Tibial nerve (tissue), 4 donors: ENCODE measurements around the gene FCHSD2. TPM values are rescaled to one million over a fixed set of nuclear protein-coding genes. Genes with fewer than 3 reads are reported as not detected.

Experiments used
- DNase-seq, 2 donors: peaks; one replicate each; pipeline ENCODE4 v3.0.0-alpha.2; 2019; ENCODE audit warnings: low spot score in 2 of 2
- H3K27ac ChIP-seq, 4 donors: fragments of 200-600 bp; sonication (generic) in 3 of 4; one replicate each; pipeline ENCODE4 v1.5.1; 2017 to 2019; ENCODE audit warnings: mild to moderate bottlenecking in 1 of 4
- H3K27me3 ChIP-seq, 2 donors: fragments of 200-600 bp; sonication (generic) in 1 of 2; one replicate each; pipeline versions ENCODE4 v1.5.1 to v1.6.0; 2017 to 2019
- H3K36me3 ChIP-seq, 3 donors: fragments of 200-600 bp; sonication (generic); one replicate each; pipeline ENCODE4 v1.5.1; 2018 to 2019
- H3K4me1 ChIP-seq, 4 donors: fragments of 200-600 bp; sonication (generic) in 3 of 4; one replicate each; pipeline ENCODE4 v1.5.1; 2017 to 2019
- H3K4me3 ChIP-seq, 4 donors: fragments of 200-600 bp; sonication (generic) in 3 of 4; one replicate each; pipeline ENCODE4 v1.5.1; 2017 to 2019; ENCODE audit warnings: mild to moderate bottlenecking in 1 of 4, moderate library complexity in 1 of 4
- H3K9me3 ChIP-seq, 4 donors: fragments of 200-600 bp; sonication (generic) in 3 of 4; one replicate each; pipeline ENCODE4 v1.5.1; 2017 to 2019
- EP300 ChIP-seq, 2 donors: sonication (generic); formaldehyde crosslinking; IDR thresholded peaks; one replicate each; pipeline ENCODE4 v1.6.1; 2017; ENCODE audit warnings: antibody characterized with exemption in 2 of 2, mild to moderate bottlenecking in 1 of 2
- POLR2A ChIP-seq, 2 donors: fragments of 450-650 bp; IDR thresholded peaks; one replicate each; pipeline ENCODE4 v1.6.1; 2017; ENCODE audit warnings: antibody characterized with exemption in 2 of 2, mild to moderate bottlenecking in 2 of 2, moderate library complexity in 2 of 2
- WGBS, 2 donors: methylation state at CpG; one replicate each; pipeline ENCODE4 v1.1.5; 2018; 5-methylcytosine and 5-hydroxymethylcytosine counted together
- total RNA-seq, 4 donors: library from RNA; depleted of rRNA; stranded (reverse); fragments of >200 nt; gene quantifications; one replicate each; pipeline ENCODE4 v1.1.0, GENCODE V29; 2016
- TF ChIP-seq, protein P1 (sequence below), 5 experiments: fragments of 200-600 bp in 3 of 5; fragments of 450-650 bp in 2 of 5; sonication (generic) in 3 of 5; IDR thresholded peaks; one replicate each; pipeline ENCODE4 v1.5.1; 2016 to 2019; ENCODE audit warnings: antibody characterized with exemption in 5 of 5, mild to moderate bottlenecking in 3 of 5, moderate library complexity in 2 of 5

FCHSD2 gene
- total RNA-seq, 4 donors from 2014 or later, result 19.5 to 29.1 (median 22.8) TPM

DNA sequence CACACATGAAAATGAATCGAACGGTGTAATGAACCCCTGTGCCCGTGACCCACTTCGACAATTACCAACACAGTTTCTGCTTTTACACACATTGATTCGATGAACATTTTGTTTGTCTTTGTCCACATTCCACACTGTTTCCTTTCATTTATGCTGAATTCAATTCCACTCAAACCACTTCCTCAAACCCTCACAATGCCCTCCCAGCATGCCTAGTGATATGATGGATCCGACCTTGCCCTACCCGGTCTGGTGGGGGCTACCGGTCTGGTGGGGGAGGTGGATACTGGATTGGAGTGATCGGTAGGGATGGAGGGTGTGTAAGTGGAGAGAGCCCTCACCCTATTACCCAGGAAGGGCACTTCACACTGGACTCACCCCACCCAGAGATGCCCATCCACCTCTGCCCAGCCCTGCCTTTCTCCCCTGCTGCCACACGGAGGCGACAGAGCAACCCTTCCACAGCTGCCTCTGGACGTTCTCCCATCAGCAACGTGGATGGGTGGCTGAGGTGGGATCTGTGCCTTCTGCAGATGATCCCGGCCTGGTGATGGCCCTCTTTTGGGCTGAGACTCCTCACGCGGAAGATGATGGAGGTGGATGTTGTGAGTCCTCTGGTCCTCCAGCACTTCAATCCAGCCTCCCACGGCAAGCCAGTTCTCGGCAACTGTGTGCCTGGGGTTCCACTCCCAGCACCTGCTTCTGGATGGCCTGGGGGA, 43.0 kb upstream of the FCHSD2 start:
- Histone ChIP-seq H3K27ac (no peak overlapping the region), H3K36me3 (no peaks in the 10 kb centered on the region), H3K4me1 (peaks cover 0 to 22% (median 3%) of the 10 kb centered on the region in 4 donors), H3K27me3 (no peaks in the 10 kb centered on the region), H3K4me3 (no peak overlapping the region), H3K9me3 (no peaks in the 10 kb centered on the region)
- WGBS, 2 donors, result 24 to 38% methylated on average over 13 to 18 of the region's 18 CpGs
- TF ChIP-seq, protein P1, sequence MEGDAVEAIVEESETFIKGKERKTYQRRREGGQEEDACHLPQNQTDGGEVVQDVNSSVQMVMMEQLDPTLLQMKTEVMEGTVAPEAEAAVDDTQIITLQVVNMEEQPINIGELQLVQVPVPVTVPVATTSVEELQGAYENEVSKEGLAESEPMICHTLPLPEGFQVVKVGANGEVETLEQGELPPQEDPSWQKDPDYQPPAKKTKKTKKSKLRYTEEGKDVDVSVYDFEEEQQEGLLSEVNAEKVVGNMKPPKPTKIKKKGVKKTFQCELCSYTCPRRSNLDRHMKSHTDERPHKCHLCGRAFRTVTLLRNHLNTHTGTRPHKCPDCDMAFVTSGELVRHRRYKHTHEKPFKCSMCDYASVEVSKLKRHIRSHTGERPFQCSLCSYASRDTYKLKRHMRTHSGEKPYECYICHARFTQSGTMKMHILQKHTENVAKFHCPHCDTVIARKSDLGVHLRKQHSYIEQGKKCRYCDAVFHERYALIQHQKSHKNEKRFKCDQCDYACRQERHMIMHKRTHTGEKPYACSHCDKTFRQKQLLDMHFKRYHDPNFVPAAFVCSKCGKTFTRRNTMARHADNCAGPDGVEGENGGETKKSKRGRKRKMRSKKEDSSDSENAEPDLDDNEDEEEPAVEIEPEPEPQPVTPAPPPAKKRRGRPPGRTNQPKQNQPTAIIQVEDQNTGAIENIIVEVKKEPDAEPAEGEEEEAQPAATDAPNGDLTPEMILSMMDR (IDR thresholded peaks at IDR 0.05), result peak; percentile 68 to 89 (median 87)
- no peak for TF ChIP-seq POLR2A (IDR thresholded peaks at IDR 0.05)
- peak in 1 of 2 donors; percentile 65 for DNase-seq

DNA sequence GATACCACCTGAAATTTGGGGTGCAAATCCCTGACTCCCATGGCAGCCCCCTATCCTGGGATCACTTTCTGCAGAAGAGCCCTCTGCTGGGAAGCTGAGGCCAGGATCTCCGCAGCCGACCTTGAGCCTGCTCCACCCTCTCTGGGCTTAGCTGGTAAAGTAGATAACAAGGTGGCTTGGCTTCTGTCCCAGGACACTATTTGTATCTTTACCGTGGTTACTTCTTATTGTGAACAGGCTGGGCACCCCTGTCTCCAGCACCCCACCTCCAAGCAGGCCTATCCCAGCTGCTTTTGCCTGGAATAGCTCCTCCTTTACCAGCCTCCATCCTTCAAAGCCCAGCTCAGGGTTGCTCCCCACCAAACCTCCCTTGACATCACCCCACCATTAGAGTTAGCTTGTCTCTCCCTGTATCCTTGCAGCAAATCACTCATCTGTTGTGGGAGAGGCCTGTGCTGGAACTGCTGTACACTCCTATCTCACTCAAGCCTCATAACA, 40.8 kb upstream of the FCHSD2 start:
- TF ChIP-seq POLR2A (IDR thresholded peaks at IDR 0.05) (no peak), EP300 (IDR thresholded peaks at IDR 0.05) (no peak)
- TF ChIP-seq, protein P1 (IDR thresholded peaks at IDR 0.05), result no peak
- Histone ChIP-seq H3K27ac (no peak overlapping the region), H3K36me3 (no peaks in the 10 kb centered on the region), H3K9me3 (no peaks in the 10 kb centered on the region), H3K4me1 (peaks cover 0 to 17% (median 3%) of the 10 kb centered on the region in 4 donors), H3K4me3 (no peak overlapping the region), H3K27me3 (no peaks in the 10 kb centered on the region)
- 60 to 68% methylated on average over 3 of the region's 3 CpGs for WGBS, 2 donors
- DNase-seq, result no peak

DNA sequence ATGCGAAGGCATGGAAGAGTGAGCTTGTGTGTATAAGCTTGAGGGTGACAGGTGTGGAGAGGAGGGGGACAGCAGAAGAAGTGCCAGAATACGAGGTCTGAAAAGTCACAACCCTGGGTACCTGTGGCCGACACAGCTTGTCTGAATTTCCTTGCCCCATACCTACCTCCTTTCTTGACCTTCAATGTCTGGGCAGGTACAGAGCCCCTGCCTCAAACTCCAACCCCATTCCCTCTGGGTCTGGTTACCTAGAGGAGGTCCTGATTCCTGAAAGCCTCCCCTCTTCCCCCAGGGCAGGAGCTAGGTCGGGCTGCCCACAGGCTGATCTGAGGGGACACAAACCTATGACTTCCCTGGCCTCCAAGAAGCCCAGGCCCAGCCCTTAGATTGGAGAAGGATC, 36.6 kb upstream of the FCHSD2 start:
- 75 to 100% methylated on average over 4 of the region's 4 CpGs for WGBS, 2 donors
- H3K36me3 ChIP-seq, result no peaks in the 10 kb centered on the region
- no peaks in the 10 kb centered on the region for H3K9me3 ChIP-seq
- no peaks in the 10 kb centered on the region for H3K27me3 ChIP-seq
- no peak overlapping the region for H3K27ac ChIP-seq
- H3K4me1 ChIP-seq, result peaks cover 0 to 28% (median 13%) of the 10 kb centered on the region in 4 donors
- DNase-seq, result no peak
- H3K4me3 ChIP-seq, result no peak overlapping the region
- TF ChIP-seq POLR2A (IDR thresholded peaks at IDR 0.05), result no peak
- TF ChIP-seq EP300 (IDR thresholded peaks at IDR 0.05), result no peak
- TF ChIP-seq, protein P1 (IDR thresholded peaks at IDR 0.05), result no peak

DNA sequence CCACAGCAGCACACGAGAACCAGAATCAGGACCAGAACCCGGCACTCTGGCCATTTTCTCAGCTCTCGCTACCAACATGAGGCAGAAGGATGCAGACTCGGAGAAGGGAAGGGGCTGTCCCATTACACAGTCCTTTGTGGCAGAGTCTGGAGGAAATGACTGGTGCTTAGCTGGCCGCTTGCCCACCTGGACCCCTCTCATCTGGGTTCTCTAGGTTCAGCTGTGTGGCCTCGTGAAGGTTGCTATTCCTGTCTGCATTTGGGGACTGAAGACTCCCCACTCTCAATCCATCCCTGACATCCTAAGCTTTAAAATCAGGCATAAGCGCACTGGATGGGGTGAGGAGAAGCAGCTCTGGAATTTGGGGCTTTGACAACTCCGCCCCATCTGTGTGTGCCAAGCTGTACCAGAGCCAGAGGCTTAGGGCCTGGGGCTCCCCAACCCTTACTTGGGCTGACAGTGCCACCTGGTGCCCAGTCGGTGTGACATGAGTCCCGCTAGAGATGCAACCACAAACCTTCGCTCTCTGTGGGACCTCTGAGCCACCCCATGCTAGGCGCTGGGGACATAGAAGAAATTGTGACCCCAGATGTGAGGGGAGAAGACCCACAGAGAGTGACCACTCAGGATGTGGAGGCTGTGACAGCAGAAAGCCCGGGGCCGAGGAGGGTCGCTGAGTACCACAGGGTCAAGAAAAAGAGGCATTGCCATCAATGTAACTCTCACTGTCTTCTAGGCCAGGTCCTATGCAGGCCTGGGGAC, 35.8 kb upstream of the FCHSD2 start:
- whole genome bisulfite sequencing, 2 donors, result 25 to 30% methylated on average over 9 to 11 of the region's 15 CpGs
- no peaks in the 10 kb centered on the region for H3K9me3 ChIP-seq
- peak in 1 of 2 donors; percentile 60 for TF ChIP-seq EP300 (IDR thresholded peaks at IDR 0.05)
- TF ChIP-seq, protein P1 (IDR thresholded peaks at IDR 0.05), result peak; percentile 67 to 95 (median 81)
- TF ChIP-seq POLR2A (IDR thresholded peaks at IDR 0.05), result no peak
- H3K4me3 ChIP-seq, result no peak overlapping the region
- DNase-seq, result peak; percentile 70 to 84
- no peaks in the 10 kb centered on the region for H3K36me3 ChIP-seq
- no peaks in the 10 kb centered on the region for H3K27me3 ChIP-seq
- H3K27ac ChIP-seq, result peak overlapping the region; percentile 38 to 79 (median 60)
- H3K4me1 ChIP-seq, result peaks cover 0 to 35% (median 14%) of the 10 kb centered on the region in 4 donors

DNA sequence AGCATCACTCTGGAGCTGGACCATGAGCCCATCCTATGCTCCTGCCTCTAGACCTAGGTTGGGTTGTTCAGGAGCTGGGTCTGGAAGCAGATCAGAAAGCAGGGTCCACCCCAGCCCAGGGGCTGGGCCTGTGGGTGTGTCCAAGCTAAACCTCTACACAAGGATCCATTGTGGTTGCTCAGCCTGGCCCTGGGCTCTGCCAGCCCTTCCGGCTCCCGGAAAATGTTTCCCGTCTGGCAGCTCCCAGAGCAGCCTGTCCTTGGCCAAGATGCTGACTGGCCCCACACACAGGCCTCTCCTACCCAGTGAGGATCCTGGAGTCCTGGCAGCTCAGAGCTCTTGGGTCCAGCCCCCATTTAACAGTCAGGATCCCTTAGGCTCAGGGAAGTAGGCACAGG, 35.3 kb upstream of the FCHSD2 start:
- Histone ChIP-seq H3K36me3 (no peaks in the 10 kb centered on the region), H3K4me1 (peaks cover 0 to 36% (median 14%) of the 10 kb centered on the region in 4 donors), H3K9me3 (no peaks in the 10 kb centered on the region), H3K27ac (peak overlapping the region; percentile 38 to 79 (median 60)), H3K4me3 (no peak overlapping the region), H3K27me3 (no peaks in the 10 kb centered on the region)
- WGBS, 2 donors, result no CpG with 5 or more reads among the region's 3 CpGs
- TF ChIP-seq POLR2A (IDR thresholded peaks at IDR 0.05) (no peak), EP300 (IDR thresholded peaks at IDR 0.05) (no peak)
- TF ChIP-seq, protein P1 (IDR thresholded peaks at IDR 0.05), result no peak
- no peak for DNase-seq
